HL-60 (cell line): ENCODE results near the gene DRC3.

Experiments
- CTCF ChIP-seq: IDR thresholded peaks from one replicate; pipeline ENCODE4 v1.5.1; 2011; ENCODE audit warnings: low read length, control low read depth, inconsistent platforms; ENCODE audit not compliant: insufficient read depth
- GABPA ChIP-seq: IDR thresholded peaks from 2 replicates; pipeline ENCODE4 v1.6.1; 2012; ENCODE audit warnings: low read depth

GRCh38 chr17:17943281-17943984 lies 29.2 kb upstream of the DRC3 start:
- no peak for TF ChIP-seq CTCF
- TF ChIP-seq GABPA = no peak
